GM18873 (cell line): Measurements from ENCODE around the gene ALDH3B1.

ENCODE experiments used
- ATAC-seq: cut with Tn5 transposase; IDR thresholded peaks from one replicate; pipeline ENCODE4 v1.9.1; 2021; ENCODE audit warnings: mild to moderate bottlenecking, moderate library complexity, moderate number of reproducible peaks; ENCODE audit not compliant: unreplicated experiment, low FRiP score

Gene ALDH3B1

GRCh38 chr11:68012044-68012842, 2.1 kb downstream of the ALDH3B1 start:
- no peak for ATAC-seq

GRCh38 chr11:68012843-68013610, 2.9 kb downstream of the ALDH3B1 start:
- ATAC-seq: no peak

DNA sequence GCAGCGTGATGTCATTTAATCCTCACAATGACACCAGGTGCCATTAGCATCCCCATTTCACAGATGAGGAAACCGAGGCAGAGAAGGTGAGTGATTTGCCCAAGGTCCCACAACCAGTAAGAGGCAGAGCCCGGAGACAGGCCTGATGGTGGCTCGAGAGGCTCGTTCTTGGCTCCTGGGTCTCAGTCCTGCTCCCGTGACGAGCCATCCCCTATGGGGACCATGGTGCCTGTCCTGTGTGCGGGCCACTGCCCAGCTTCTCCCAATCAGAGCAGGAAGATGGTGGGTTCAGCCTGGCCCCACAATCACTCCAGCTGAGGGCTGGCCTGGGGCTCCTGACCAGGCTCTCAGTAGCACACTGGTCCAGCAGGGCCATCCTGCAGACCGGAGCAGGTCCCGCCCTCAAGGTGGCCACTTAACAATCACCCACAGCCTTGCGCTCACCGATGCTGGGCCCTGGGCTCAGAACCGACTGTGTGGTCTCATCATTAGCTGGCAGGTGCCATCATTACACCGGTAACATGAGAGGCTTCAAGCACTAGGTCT, 3.6 kb downstream of the ALDH3B1 start:
- ATAC-seq: no peak

DNA sequence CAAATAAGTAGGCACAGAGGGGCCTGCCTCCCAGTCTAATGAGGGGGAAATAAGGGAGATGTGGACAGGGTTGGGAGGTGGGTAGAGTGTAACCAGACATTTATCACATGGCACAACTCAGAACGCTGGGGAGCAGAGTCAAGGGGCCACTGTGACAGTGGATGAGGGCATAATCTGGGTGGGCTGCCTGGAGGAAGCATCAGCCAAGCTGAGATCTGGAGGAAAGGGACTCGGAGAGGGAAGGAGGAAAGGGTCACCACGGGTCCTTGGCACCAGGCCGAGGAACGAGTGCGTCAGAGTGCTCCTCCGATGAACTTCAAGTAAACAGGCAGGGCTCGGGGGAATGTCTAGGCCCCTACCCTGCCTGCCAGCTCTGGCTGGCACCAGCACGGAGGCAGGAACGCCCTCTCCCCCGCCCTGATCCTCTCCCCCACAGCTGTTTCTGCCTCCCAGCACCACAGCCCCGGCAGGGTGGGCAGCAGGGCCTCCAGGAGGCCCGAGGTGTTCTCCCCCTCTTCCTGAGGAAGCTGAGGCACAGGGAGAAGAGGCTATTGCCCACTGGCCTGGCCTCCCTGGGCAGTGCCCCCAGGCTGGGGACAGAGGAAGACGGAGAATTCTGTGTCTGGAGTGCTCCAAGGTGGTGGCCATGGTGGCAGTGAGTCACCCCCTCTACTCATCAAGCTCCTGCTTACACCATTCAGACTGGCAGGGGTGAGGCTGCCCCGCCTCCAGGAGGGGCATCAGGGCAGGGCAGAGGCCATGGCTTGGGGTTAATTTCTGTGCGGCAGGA, 4.2 kb downstream of the ALDH3B1 start:
- ATAC-seq: no peak

DNA sequence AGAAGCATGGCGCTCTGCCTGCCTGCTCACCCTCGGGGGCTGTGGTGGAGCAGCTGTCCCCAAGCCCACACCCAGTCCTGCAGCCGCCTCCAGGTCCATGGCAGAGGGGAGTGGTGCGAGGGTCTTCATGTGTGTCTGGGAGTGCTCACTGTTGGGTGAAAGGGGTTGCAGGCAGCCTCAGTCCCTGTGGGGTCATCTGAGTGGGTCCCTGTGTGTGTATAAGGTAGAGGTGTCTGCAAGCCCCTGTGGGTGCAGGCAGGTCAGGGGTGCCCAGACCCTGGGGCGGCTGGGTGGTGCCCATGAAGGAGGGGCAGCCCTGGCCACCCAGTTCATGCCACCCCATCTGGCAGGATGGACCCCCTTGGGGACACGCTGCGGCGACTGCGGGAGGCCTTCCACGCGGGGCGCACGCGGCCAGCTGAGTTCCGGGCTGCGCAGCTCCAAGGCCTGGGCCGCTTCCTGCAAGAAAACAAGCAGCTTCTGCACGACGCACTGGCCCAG, 4.9 kb downstream of the ALDH3B1 start:
- ATAC-seq: no peak

DNA sequence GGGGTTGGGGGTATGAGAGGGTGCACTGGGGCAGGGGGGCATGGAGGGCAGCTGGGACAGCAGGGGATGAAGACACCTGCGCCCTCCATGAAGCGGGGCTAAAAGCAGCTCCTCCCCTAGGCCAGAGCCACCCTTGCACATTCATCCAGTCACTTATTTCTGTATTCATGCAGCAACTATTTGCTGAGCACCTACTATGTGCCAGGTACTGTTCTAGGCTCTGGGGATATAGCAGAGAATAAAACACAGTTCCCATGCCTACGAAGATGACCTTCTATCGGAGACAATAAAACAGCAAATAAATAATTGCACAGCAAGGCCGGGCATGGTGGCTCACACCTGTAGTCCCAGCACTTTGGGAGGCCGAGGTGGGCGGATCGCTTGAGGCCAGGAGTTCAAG, 5.3 kb downstream of the ALDH3B1 start:
- no peak for ATAC-seq

GRCh38 chr11:68016161-68016903, 6.2 kb downstream of the ALDH3B1 start:
- ATAC-seq: no peak

- ATAC-seq: no peak
Measured at GRCh38 chr11:68016904-68017817, 7.0 kb downstream of the ALDH3B1 start.

- no peak for ATAC-seq
Measured at GRCh38 chr11:68017980-68018729, 8.0 kb downstream of the ALDH3B1 start.

DNA sequence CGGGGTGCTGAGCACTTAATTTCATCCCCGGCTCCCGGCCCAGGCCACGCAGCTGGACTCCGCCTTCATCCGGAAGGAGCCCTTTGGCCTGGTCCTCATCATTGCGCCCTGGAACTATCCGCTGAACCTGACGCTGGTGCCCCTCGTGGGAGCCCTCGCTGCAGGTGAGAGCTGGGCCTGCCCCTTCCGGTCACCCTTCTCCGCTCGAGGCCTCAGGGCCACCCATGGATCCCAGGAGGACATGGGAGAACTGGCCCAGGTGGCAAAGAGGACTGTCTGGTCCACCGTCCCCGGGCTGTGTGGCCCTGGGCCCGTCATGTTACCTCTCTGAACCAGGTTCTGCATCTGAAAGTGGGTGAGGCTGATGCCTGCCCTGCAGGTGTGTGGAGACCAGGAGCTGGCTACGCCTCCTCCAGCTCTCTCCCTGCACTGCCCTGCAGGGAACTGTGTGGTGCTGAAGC, 8.6 kb downstream of the ALDH3B1 start:
- ATAC-seq: no peak

DNA sequence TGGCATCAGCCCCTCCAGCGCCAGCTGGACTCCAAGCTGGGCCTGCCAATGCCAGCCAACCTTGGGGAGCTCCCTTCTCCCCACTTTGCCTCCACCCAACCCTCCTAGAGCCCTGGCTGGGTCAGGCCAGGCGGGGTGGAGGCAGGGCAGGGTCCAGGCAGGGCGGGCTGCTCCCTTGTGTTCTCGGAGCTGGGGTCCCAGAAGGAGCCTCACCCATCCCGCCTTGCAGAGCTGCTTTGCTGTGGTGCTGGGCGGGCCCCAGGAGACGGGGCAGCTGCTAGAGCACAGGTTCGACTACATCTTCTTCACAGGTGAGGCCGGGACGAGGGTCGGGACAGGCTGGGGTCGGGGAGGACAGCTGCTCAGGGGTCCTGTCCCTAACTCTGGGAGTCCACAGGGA, 9.4 kb downstream of the ALDH3B1 start:
- ATAC-seq: no peak

GRCh38 chr11:68020575-68020974, 10.4 kb downstream of the ALDH3B1 start:
- ATAC-seq: no peak

DNA sequence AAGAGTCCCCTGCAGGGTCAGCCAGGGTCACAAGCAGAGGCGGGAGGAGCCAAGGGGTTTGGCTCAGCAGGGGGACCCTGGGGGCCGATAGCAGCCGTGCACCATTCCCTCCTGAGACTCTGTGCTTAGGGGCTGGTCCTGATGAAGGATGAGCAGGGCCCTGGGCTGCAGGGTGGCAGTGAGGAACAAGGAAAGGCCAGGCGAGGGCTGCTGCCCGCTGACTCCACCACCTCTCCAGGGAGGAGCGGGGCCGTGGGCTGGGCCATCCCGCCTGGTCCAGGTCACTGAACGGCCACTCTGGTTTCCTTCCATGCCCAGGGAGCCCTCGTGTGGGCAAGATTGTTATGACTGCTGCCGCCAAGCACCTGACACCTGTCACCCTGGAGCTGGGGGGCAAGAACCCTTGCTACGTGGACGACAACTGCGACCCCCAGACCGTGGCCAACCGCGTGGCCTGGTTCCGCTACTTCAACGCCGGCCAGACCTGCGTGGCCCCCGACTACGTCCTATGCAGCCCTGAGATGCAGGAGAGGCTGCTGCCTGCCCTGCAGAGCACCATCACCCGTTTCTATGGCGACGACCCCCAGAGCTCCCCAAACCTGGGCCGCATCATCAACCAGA, 11.2 kb downstream of the ALDH3B1 start:
- ATAC-seq: no peak

GRCh38 chr11:68022531-68022930, 12.4 kb downstream of the ALDH3B1 start:
- ATAC-seq: no peak

- no peak for ATAC-seq
Measured at GRCh38 chr11:68024508-68024907, 14.4 kb downstream of the ALDH3B1 start.

GRCh38 chr11:68025047-68025446, 14.9 kb downstream of the ALDH3B1 start:
- ATAC-seq: no peak

GRCh38 chr11:68026391-68027105, 16.4 kb downstream of the ALDH3B1 start:
- ATAC-seq: no peak
